Left colon (tissue), 2 donors: ENCODE results near the gene APOC1. TPM values are rescaled to one million over a fixed set of nuclear protein-coding genes. Genes with fewer than 3 reads are reported as not detected.
A peak's percentile ranks its signal among the peaks of the same experiment; 100 is the strongest.

Experiments
- ATAC-seq: fragments of 200-7000 bp; cut with Tn5 transposase; one replicate; pipeline ENCODE4 v1.9.1; 2020; ENCODE audit warnings: mild to moderate bottlenecking, moderate library complexity
- DNase-seq, 2 donors: peaks; one replicate each; pipeline ENCODE4 v3.0.0-alpha.2; 2020
- intact Hi-C, 2 donors: fragments of 100-400 bp; cut with DNase I in 1 of 2; cut with micrococcal nuclease in 1 of 2; formaldehyde crosslinking; loops; one replicate each; pipeline versions ENCODE4 v1.11.2 to v1.14.0; 2022; cut with DNase I, micrococcal nuclease
- total RNA-seq, 2 donors: library from RNA; stranded (reverse); fragmentation: NEBNext Ultra II Directional; extraction: Animal tissue kit (Norgen Biotek cat#: 25700); gene quantifications; one replicate each; pipeline ENCODE4 v1.2.1, GENCODE V29; 2021
- donor health status: DM: no; HTN: no; CAD: no.
- donor health status: DM: yes; HTN: yes; CAD: no.

The APOC1 gene
- total RNA-seq, 2 donors from 2014 or later: 2.8 to 23.8 TPM

DNA sequence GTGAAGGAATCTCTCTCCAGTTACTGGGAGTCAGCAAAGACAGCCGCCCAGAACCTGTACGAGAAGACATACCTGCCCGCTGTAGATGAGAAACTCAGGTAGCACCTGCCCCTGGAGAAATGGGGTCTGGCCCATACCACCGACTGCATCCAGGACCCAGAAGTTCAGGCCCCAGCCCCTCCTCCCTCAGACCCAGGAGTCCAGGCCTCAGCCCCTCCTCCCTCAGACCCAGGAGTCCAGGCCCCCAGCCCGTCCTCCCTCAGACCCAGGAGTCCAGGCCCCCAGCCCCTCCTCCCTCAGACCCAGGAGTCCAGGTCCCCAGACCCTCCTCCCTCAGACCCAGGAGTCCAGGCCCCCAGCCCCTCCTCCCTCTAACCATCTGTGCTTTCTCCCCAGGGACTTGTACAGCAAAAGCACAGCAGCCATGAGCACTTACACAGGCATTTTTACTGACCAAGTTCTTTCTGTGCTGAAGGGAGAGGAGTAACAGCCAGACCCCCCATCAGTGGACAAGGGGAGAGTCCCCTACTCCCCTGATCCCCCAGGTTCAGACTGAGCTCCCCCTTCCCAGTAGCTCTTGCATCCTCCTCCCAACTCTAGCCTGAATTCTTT lies 34.5 kb downstream of the APOC1 start:
- DNase-seq: no peak
- no peak for ATAC-seq
- intact Hi-C loops: no loop called here

DNA sequence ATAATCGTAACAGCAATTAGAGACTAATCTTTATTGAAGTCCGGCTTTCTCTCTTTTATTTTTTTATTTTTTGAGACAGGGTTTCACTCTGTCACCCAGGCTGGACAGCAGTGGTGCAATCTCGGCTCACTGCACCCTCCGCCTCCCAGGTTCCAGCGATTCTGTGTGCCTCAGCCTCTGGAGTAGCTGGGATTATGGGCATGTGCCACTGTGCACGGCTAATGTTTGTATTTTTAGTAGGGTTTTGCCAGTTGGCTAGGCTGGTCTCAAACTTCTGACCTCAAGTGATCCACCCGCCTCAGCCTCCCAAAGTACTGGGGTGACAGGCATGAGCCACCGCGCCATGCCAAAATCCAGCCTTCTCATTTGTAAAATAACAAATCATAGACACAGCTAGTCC lies 35.1 kb downstream of the APOC1 start:
- ATAC-seq (no peak), DNase-seq (no peak)
- intact Hi-C loops: no loop called here

DNA sequence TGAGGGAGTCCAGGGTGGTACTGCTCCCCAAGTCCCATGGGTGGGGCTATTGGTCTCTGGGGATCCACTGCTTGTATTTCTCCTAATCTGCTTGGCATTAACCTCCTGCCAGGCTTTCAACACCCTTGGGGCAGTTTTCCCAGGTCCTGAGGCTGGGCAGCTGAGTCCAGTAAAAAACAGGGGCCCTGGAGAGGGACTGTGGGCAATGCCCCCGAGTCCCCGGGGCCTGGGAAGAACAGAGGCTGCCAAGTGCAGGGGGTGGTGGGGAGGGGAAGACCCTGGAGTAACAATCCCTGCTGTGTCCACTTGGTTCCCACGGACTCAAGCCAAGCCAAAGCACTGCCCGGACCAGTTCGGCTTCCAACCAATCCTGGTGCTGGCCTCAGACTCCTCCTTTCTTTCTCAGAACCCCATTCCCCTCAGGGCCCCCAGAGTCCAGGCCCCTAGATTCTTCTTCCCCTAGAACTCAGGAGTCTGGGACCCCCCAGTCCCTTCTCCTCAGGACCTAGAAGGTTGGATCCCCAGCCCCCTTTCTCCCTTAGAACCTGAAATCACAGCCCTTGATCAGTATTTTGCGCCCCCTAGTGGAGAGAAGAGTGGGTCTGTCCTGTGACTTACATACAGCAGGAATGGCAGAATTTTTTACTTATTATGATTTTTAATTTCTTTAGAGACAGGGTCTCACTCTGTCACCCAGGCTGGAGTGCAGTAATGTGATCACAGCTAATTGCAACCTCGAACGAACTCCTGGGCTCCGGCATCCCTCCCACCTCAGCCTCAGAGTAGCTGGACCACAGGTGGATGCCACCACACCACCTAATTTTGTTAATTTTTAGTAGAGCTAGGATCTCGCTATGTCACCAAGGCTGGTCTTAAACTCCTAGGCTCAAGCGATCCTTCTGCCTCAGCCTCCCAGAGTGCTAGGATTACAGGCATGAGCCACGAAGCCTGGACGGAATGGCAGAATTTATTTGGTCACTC lies 37.1 kb downstream of the APOC1 start:
- ATAC-seq: no peak

DNA sequence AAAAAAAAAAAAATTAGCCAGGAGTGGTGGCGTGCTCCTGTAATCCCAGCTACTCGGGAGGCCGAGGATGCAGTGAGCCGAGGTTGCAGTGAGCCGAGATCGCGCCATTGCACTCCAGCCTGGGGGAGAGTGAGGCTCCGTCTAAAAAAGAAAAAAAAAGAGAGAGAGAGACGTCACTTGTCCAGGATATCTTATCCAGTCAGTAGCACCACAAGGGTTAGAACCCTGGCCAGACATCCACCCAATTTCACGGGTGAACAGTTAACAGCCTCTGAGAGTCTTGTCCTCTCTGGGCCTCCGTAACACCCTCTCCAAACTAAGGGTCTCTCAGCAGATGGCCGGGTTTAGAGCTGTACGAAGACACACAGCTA lies 39.9 kb downstream of the APOC1 start:
- intact Hi-C loops: loop anchor here in 1 of 2 donors (10.0 kb wide), 1 partner anchor 49 kb away; the partner anchor contains the start of gene APOE
- DNase-seq (no peak), ATAC-seq (no peak)

More for the DNA sequence above, 37.1 kb downstream of the APOC1 start:
- intact Hi-C loops: loop anchor here (2.0 to 10.0 kb wide), 2 partner anchors 47 kb away; partner anchors contain the start of gene APOE (in 2 of the 2)
- DNase-seq: peak; percentile 50 to 62

- ATAC-seq (peak; percentile 94), DNase-seq (peak; percentile 97)
- intact Hi-C loops: loop anchor here in 1 of 2 donors (10.0 kb wide), 1 partner anchor 50 kb away; the partner anchor contains the start of gene APOE
Measured at GRCh38 chr19:44954649-44955504, 40.5 kb downstream of the APOC1 start, which contains the start of gene CLPTM1. Gene CLPTM1, plus strand, starts transcription at chr19:44955380. Its CDS starts 16 bp downstream, at chr19:44955396.

GRCh38 chr19:44955505-44956439 lies 41.4 kb downstream of the APOC1 start:
- intact Hi-C loops: loop anchor here in 1 of 2 donors (10.0 kb wide), 1 partner anchor 51 kb away; the partner anchor contains the start of gene APOE
- ATAC-seq (peak; percentile 30), DNase-seq (no peak)

- intact Hi-C loops: loop anchor here in 1 of 2 donors (10.0 kb wide), 1 partner anchor 53 kb away; the partner anchor contains the start of gene APOE
- no peak for ATAC-seq
- DNase-seq: no peak
Measured at GRCh38 chr19:44957526-44957925, 43.1 kb downstream of the APOC1 start.

DNA sequence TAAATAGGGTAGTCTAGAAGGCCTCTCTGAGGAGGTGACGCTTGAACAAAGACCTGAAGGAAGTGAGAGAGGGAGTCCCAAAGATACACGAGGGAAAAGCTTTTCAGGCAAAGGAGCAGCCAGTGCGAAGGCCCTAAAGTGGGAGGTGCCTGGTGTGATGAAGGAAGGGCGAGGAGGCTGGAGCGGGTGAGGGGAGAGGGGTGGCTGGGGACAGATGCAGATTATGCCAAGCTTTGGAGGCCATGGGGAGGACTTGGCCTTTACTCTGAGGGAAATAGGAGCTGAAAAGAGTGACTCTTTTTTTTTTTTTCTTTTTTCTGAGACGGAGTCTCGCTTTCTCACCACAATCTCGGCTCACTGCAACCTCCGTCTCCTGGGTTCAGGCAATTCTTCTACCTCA lies 43.7 kb downstream of the APOC1 start:
- ATAC-seq: no peak
- no peak for DNase-seq
- intact Hi-C loops: loop anchor here in 1 of 2 donors (10.0 kb wide), 1 partner anchor 53 kb away; the partner anchor contains the start of gene APOE

GRCh38 chr19:44959691-44960090 lies 45.3 kb downstream of the APOC1 start:
- ATAC-seq (no peak), DNase-seq (no peak)
- intact Hi-C loops: loop anchor here in 1 of 2 donors (10.0 kb wide), 1 partner anchor 55 kb away; the partner anchor contains the start of gene APOE

- DNase-seq: no peak
- no peak for ATAC-seq
- intact Hi-C loops: no loop called here
Measured at GRCh38 chr19:44960906-44961728, 46.7 kb downstream of the APOC1 start.

DNA sequence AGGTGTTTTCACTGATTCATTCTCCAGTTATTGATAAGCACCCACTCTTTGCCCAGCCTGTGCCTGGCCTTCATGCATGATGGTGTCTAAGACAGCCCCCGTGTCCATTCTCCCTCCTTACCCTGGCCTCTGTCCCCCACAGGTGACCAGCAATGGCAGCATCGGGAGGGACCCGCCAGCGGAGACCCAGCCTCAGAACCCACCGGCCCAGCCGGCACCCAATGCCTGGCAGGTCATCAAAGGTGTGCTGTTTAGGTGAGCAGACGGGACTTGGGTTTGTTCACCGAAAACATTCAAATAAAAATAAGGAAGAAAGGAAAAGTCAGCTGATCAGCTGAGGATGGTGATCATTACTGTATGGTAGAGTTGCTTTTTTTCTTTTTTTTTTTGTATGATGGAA lies 47.4 kb downstream of the APOC1 start:
- DNase-seq (no peak), ATAC-seq (no peak)
- intact Hi-C loops: no loop called here

GRCh38 chr19:44968118-44968517 lies 53.7 kb downstream of the APOC1 start:
- intact Hi-C loops: no loop called here

DNA sequence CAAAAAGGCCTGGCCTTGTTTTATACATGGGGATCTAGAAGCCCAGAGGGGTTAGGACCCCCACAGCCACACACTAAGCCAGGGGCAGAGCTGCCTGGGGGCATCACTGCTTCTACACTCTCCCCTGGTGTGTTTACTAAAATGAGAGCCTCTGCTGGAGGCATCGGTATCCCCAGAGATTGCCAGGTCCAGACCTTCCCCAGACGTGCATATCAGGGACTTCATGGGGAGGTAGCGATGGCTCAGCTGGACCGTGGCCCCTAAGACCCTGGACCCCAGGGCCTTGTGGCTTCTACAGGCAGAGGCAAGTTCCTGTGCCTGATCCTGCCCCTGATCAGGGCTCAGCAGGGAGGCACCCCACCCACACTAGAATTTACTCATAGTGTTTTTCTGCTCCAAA lies 54.3 kb downstream of the APOC1 start:
- intact Hi-C loops: no loop called here
- DNase-seq (no peak), ATAC-seq (no peak)

More at GRCh38 chr19:44968118-44968517, 53.7 kb downstream of the APOC1 start:
- no peak for ATAC-seq
- DNase-seq: no peak
